WI38 (cell line): ENCODE results near the gene GPR45.

ENCODE experiments used
- H3K4me3 ChIP-seq: 2 replicates; pipeline ENCODE4 v1.5.1; 2011; ENCODE audit warnings: low read depth, mild to moderate bottlenecking, control low read depth, low read length
- CTCF ChIP-seq: IDR thresholded peaks from 2 replicates; pipeline ENCODE4 v1.5.1; 2012; ENCODE audit warnings: low read depth, mild to moderate bottlenecking, control low read depth, low read length

The GPR45 gene

GRCh38 chr2:105283532-105283931, 42.0 kb downstream of the GPR45 start:
- TF ChIP-seq CTCF: no peak
- H3K4me3 ChIP-seq: no peak overlapping the region

- peak; percentile 43 for TF ChIP-seq CTCF
Observed at GRCh38 chr2:105287692-105288091, 46.1 kb downstream of the GPR45 start.

GRCh38 chr2:105288133-105288532, 46.6 kb downstream of the GPR45 start:
- TF ChIP-seq CTCF: no peak
- H3K4me3 ChIP-seq: no peak overlapping the region

More at GRCh38 chr2:105287692-105288091, 46.1 kb downstream of the GPR45 start:
- H3K4me3 ChIP-seq: no peak overlapping the region

- TF ChIP-seq CTCF: no peak
Observed at GRCh38 chr2:105290981-105291660, 49.6 kb downstream of the GPR45 start.

GRCh38 chr2:105291981-105292380, 50.4 kb downstream of the GPR45 start:
- H3K4me3 ChIP-seq: no peak overlapping the region
- no peak for TF ChIP-seq CTCF

More at GRCh38 chr2:105290981-105291660, 49.6 kb downstream of the GPR45 start:
- H3K4me3 ChIP-seq: no peak overlapping the region
